GM19328 (cell line): ENCODE measurements around the gene NINL.

Experiments
- ATAC-seq: cut with Tn5 transposase; IDR thresholded peaks from one replicate; pipeline ENCODE4 v1.9.1; 2021; ENCODE audit warnings: mild to moderate bottlenecking, moderate library complexity; ENCODE audit not compliant: unreplicated experiment

NINL gene

GRCh38 chr20:25422032-25422431 is 163.3 kb downstream of the NINL start:
- no peak for ATAC-seq

GRCh38 chr20:25421102-25421501 is 164.2 kb downstream of the NINL start:
- ATAC-seq, result no peak

GRCh38 chr20:25418776-25419175 is 166.6 kb downstream of the NINL start:
- ATAC-seq, result no peak

- ATAC-seq, result no peak
These were observed 176.4 kb downstream of the NINL start for GRCh38 chr20:25408890-25409289.

GRCh38 chr20:25408170-25408547 is 177.2 kb downstream of the NINL start:
- ATAC-seq, result no peak

GRCh38 chr20:25407311-25408169 is 177.8 kb downstream of the NINL start, which contains the start of gene GINS1:
Gene GINS1, plus strand, starts transcription at chr20:25407673. Its CDS starts 148 bp downstream, at chr20:25407821.
- ATAC-seq, result peak; percentile 80
